Measurements from ENCODE around the gene VEPH1.

VEPH1 gene

GRCh38 chr3:157522648-157523047, 19.4 kb upstream of the VEPH1 start:
- DNase-seq: no peak

GRCh38 chr3:157520485-157521150, 17.4 kb upstream of the VEPH1 start:
- DNase-seq: no peak

DNA sequence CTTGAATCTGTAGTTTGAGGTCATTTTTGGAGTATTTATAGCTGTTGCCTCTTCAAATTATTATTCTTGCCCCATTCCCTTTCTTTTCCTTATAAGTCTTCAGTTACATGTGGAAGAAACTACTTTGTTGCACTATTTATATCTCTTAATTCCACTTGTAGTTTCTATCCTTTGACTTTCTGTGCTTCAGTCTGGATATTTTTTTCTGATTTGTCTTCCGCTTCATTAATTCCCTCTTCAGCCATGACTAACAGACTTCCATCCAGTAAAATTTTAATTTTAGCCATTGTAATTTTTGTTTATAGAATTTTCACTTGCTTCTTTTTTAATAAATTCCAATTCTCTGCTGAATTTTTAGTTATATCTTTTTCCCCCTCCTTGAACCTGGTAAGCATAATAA, 15.7 kb upstream of the VEPH1 start:
- no peak for DNase-seq

- DNase-seq: no peak
Measured at GRCh38 chr3:157516928-157517327, 13.7 kb upstream of the VEPH1 start.

DNA sequence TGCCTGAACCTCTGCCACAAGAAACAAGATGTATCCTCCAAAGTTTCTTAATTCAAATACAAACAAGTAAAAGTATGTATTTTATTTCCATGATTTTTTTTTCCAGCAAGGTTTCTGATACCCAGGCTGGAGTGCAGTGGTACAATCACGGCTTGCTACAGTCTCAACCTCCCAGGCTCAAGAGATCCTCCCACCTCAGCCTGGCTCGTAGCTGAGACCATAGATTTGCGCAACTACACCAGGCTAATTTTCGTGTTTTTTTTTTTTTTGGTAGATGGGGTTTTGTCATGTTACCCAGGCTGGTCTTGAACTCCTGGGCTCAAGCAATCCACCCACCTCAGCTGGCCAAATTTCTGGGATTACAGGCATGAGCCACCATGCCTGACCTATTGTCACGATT, 12.2 kb upstream of the VEPH1 start:
- no peak for DNase-seq

- no peak for DNase-seq
Measured at GRCh38 chr3:157514371-157514895, 11.2 kb upstream of the VEPH1 start.

DNA sequence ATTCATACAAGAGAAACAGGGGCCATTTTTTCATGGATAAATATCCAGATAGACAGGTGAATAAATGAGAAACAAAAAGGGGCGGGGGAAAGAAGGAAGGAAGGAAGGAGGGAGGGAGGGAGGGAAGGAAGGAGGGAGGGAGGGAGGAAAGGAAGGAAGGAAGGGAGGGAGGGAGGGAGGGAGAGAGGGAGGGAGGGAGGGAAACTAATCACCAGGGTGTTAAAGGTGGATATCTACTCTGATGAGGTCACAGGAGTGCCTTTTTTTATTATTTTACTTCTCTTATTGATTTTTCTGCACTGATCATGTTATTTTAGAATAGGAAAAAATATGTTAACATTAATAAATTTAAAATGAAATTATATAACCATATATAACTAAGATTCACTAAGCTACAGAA, 10.4 kb upstream of the VEPH1 start:
- no peak for DNase-seq

DNA sequence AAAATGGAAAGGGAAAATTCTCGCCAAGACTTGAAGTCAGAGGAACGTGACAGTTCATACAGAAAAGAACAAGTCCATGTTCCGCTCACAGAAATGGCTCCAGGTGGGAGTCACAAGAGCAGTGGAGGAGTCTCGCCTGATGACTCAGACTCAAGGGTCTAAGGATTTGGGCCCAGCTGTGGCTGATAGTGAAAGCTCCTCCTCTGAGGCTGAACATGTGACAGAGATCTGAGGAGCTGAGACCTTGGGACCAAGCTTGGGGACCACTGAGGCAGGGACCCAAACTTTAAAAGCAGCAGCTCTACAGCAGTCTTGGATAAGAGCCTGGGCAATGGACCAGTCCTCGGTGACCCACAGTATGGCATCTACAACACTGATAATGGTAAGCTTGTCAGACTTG, 9.3 kb upstream of the VEPH1 start:
- no peak for DNase-seq

DNA sequence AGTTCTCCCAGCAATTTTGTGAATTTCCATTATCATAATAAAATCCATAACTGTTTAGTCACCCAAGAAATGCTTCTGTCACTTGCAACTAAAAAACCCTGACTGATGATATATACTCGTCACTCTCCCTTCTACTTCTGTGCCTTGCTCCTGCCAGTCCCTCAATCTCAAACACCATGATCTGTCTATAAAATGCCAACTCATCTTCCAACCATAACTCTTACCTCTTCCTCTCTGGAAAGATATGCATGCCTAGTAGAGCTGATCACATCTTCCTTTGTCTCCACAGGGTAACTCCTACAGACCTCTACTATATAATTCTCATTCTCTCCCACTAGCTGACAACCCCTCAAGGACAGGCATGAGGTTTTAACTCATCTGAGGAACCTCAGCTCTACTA, 5.2 kb upstream of the VEPH1 start:
- DNase-seq: no peak

- peak in 1 of 2 experiments; percentile 14 for DNase-seq
Measured at GRCh38 chr3:157501863-157502262, 1.4 kb downstream of the VEPH1 start.

GRCh38 chr3:157500232-157500631, 3.0 kb downstream of the VEPH1 start:
- no peak for DNase-seq

- no peak for DNase-seq
Measured at GRCh38 chr3:157499342-157499963, 3.8 kb downstream of the VEPH1 start.

DNA sequence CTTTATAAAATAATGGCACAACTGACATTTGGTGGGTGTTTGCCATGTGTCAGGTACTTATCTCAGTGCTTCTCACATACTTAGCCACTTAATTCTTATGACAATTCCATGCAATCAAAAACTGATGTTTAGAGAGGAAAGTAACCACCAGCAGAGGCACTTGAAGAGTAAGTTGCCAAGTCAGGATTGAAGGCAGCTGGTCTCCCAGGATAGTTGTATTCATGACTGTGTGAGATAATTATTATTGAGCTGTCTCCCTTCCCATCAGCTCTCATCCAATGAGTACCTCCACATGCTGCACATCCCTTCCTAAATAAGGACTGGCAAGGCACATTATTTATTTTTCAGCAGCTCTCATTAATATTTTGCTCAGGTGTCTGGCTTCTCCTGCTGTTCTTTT, 4.8 kb downstream of the VEPH1 start:
- DNase-seq: no peak

- DNase-seq: no peak
Measured at GRCh38 chr3:157495846-157496245, 7.4 kb downstream of the VEPH1 start.

DNA sequence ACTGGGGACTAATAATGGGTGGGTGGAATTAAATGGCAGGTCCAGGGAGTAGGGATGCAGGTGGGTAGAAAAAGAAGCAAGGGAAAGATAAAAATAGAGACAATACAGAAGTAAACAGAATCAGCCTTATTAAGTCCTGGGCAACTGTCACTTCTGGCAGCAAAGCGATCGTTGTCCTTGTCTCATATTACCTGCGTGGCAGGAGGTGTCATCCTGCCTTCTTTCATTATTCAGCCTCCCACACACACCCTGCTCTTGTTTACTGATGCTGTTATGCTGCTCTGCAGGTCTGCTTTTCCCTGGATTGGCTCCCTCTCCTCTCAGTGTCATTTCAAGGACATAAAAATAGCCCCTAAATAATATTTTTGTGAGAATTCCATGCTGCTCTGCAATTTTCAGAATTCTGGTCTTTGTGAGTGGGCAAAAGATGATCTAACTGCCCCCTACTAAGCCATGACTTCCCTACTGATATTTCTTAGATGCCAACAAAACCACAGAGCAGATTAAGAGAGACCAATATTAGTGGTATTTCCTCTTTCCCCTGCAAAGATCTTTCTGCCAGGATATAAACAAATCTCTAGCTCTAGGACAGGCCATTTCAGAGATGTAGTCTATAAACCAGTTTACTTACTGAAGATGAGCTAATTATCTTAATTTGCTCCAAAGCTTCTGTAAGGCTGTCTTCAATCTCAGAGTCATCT, 8.5 kb downstream of the VEPH1 start:
- no peak for DNase-seq

DNA sequence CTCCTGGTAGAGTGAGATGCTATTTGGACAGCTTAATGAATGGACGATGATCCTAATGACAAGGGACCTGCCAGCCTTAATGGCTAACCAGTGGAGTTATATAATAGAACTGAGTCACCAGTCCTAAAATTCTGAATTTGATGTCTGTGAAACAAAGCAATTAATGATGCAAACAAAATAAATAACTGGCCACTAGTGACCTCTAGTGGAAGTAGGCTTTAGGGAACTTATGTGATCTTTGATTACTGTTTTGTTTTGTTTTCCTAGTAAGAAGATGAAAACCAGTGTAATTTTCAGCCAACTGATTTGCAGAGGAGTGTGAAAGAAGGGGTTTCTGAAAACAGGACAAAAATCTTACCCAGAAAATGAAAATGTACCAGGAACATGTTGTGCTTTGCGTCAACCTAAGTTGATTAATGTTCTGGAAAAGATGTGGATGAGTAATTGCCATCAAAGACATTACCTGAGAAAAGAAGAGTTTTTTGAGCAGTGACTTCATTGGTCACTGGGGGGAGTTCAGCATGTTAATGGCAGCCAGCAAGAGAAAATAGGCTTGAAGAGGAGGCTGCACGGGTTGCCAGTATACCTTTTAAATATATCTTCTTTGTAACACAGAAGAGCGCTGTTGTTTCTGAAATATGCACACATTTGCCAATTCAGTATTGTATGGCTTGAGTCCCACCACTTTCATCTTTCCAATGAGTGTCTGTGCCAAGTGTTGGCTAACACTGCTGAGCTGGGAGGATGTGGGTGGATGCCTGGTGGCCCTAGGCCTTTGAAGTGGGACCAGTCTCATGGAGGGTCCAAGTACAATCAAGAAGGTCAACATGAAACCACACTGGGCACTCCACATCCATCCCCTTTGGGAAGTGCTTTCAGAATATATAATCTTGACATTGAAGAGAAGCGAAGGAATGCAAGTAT, 9.3 kb downstream of the VEPH1 start:
- DNase-seq: no peak

DNA sequence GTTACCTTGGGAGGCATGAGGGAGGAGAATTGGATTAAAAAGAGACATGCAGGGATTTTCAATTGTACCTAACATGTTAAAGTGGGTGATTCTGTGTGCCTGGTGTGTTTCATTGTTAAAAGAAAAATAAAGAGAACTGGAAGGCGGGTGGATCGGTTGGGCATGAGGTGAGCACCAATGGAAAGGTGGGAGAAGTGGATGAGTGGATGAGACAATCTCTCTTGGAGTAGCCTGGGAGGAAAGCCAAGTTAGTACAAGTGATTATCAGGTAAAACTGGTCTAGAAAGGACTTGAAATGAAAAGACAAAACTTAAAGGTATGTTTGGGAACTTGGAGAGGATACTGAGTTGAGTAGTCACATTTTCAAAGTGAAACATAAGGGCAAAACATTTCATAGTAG, 12.1 kb downstream of the VEPH1 start:
- DNase-seq: no peak

- no peak for DNase-seq
Measured at GRCh38 chr3:157488144-157488543, 15.1 kb downstream of the VEPH1 start.

DNA sequence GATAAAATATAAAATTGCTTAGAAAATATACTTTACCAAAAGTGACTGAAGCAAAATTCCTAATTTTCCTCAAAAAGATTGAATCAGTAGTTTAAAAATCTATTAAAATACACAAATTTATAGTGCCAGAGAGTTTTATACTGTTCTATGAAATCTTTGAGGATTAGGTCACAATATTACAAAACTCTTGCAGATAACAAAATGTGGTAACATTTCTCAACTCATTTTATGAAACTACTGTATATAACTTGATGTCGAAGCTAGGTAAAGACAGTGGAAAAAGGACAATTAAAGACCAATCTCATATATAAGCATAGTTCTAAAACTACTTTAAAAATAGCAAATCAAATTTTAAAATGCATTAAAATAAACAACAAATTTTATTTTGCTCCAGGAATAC, 15.9 kb downstream of the VEPH1 start:
- no peak for DNase-seq

- DNase-seq: no peak
Measured at GRCh38 chr3:157479464-157480243, 23.6 kb downstream of the VEPH1 start.

DNA sequence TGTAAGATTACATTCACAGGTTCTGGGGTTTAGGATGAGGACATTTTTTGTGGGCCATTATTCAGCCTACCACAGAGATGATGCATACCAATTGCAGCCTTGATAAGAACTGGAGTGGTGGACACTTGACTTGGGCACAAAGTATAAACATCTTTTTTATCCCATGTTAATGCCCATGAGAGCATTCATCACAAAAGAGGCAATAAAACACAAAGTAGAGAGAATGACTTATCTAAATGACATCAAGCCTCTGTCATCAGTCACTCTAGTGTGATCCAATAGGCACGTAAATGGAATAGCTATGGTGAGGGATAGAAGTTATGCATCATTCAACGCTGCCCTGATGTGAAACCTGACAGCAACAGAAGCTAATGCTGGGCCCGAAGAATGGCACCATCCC, 25.8 kb downstream of the VEPH1 start:
- no peak for DNase-seq

- DNase-seq: no peak
Measured at GRCh38 chr3:157475921-157476414, 27.2 kb downstream of the VEPH1 start.
